Breast epithelium (tissue), 4 donors: ENCODE measurements around the gene ZNF429. TPM values are rescaled to one million over a fixed set of nuclear protein-coding genes. Genes with fewer than 3 reads are reported as not detected.
A peak's percentile ranks its signal among the peaks of the same experiment; 100 is the strongest.

ENCODE experiments used
- DNase-seq, 2 donors: peaks; one replicate each; pipeline ENCODE4 v3.0.0-alpha.2; 2019; ENCODE audit warnings: low spot score in 2 of 2
- H3K27ac ChIP-seq, 2 donors: fragments of 200-600 bp; sonication (generic) in 1 of 2; one replicate each; pipeline ENCODE4 v1.5.1; 2016 to 2019; ENCODE audit warnings: mild to moderate bottlenecking in 1 of 2
- H3K27me3 ChIP-seq, 2 donors: fragments of 200-600 bp; sonication (generic) in 1 of 2; one replicate each; pipeline versions ENCODE4 v1.5.1 to v1.6.0; 2017 to 2019; ENCODE audit warnings: control low read depth in 1 of 2, mild to moderate bottlenecking in 1 of 2
- H3K36me3 ChIP-seq: fragments of 200-600 bp; one replicate; pipeline ENCODE4 v1.5.1; 2019
- H3K4me1 ChIP-seq, 2 donors: fragments of 200-600 bp; sonication (generic); one replicate each; pipeline ENCODE4 v1.5.1; 2016 to 2019; ENCODE audit warnings: control low read depth in 1 of 2
- H3K4me3 ChIP-seq, 3 donors: fragments of 200-600 bp; sonication (generic); 1 replicate in 2 of 3; 2 replicates in 1 of 3; pipeline ENCODE4 v1.5.1; 2016 to 2019; ENCODE audit warnings: mild to moderate bottlenecking in 3 of 3, moderate library complexity in 2 of 3
- H3K9me3 ChIP-seq, 2 donors: fragments of 200-600 bp; sonication (generic) in 1 of 2; one replicate each; pipeline ENCODE4 v1.5.1; 2016 to 2019; ENCODE audit warnings: control low read depth in 1 of 2
- CTCF ChIP-seq, 3 donors: fragments of 450-650 bp; IDR thresholded peaks; one replicate each; pipeline ENCODE4 v1.5.1; 2016 to 2017; ENCODE audit warnings: antibody characterized with exemption in 3 of 3, mild to moderate bottlenecking in 3 of 3, moderate library complexity in 3 of 3
- POLR2A ChIP-seq: fragments of 450-650 bp; IDR thresholded peaks from one replicate; pipeline ENCODE4 v1.6.1; 2016; ENCODE audit warnings: antibody characterized with exemption, mild to moderate bottlenecking, moderate library complexity
- POLR2AphosphoS5 ChIP-seq, 3 donors: sonication (generic); formaldehyde crosslinking; IDR thresholded peaks; one replicate each; pipeline ENCODE4 v1.6.1; 2017; ENCODE audit warnings: antibody characterized with exemption in 3 of 3
- intact Hi-C: fragments of 100-400 bp; cut with DNase I; formaldehyde crosslinking; loops from one replicate; pipeline ENCODE4 v1.15.1; 2023; ENCODE audit warnings: low total_unique reads
- total RNA-seq, 3 donors: library from RNA; depleted of rRNA; stranded (reverse); fragments of >200 nt; gene quantifications; one replicate each; pipeline ENCODE4 v1.1.0, GENCODE V29; 2016

The ZNF429 gene
- total RNA-seq, 3 donors from 2014 or later = 12.8 to 35.4 (median 30.5) TPM

- H3K9me3 ChIP-seq = no peaks in the 10 kb centered on the region
- no peak for DNase-seq
- no peaks in the 10 kb centered on the region for H3K4me1 ChIP-seq
- H3K27me3 ChIP-seq = no peaks in the 10 kb centered on the region
- intact Hi-C loops = no loop called here
- H3K4me3 ChIP-seq = no peak overlapping the region
- TF ChIP-seq POLR2AphosphoS5 (IDR thresholded peaks at IDR 0.05) (no peak), CTCF (IDR thresholded peaks at IDR 0.05) (no peak)
- no peaks in the 10 kb centered on the region for H3K36me3 ChIP-seq
- H3K27ac ChIP-seq = no peak overlapping the region
Measured at GRCh38 chr19:21593008-21593481, 87.6 kb downstream of the ZNF429 start.

GRCh38 chr19:21593502-21593901 lies 88.1 kb downstream of the ZNF429 start:
- no peak overlapping the region for H3K27ac ChIP-seq
- TF ChIP-seq POLR2A = no peak
- TF ChIP-seq POLR2AphosphoS5 (IDR thresholded peaks at IDR 0.05) = no peak
- TF ChIP-seq CTCF (IDR thresholded peaks at IDR 0.05) = no peak
- intact Hi-C loops = no loop called here

DNA sequence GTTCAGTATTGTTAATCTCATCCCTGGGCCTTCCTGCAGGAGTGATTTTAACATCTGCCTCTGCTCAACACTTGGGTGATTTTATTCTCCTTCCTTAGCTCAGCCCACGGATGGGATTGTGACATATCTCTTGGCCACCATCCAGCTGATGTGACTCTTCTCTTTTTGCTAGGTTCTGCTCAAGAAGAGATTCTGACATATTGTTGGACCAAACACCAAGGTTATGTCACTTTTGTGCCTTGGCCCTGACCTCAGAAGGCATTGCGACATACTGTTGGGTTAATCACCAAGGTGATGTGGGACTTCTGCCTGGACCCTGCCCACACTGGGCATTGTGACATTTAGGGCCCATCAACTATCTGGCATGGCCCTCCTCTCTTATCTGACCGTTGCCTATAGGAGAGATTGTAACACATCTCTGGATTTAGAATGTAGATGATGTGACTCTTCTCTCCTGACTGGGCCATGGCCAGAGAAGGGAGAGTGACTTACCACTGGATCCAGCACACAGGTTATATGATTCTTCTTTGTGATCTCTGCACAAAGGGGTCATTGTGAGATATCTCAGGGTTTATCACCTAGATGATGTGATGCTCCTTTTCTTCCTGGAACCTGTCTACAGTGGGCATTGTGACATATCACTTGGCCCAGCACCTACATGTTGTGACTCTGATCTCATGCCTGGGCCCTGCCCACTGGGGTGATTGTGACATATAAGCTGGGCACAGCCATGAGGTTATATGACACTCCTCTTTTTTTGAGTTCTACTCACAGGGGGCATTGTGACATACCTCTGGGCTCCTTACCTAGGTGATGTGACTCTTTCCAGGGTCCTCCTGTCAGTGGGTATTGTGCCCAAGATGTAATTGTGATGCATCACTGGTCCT lies 88.8 kb downstream of the ZNF429 start:
- Histone ChIP-seq H3K27ac (no peak overlapping the region), H3K4me3 (no peak overlapping the region), H3K36me3 (no peaks in the 10 kb centered on the region), H3K4me1 (no peaks in the 10 kb centered on the region), H3K9me3 (no peaks in the 10 kb centered on the region), H3K27me3 (no peaks in the 10 kb centered on the region)
- intact Hi-C loops = no loop called here
- TF ChIP-seq POLR2AphosphoS5 (IDR thresholded peaks at IDR 0.05) = peak in 2 of 3 donors; percentile 38 to 59
- no peak for TF ChIP-seq CTCF (IDR thresholded peaks at IDR 0.05)
- no peak for DNase-seq

More at GRCh38 chr19:21593502-21593901, 88.1 kb downstream of the ZNF429 start:
- no peaks in the 10 kb centered on the region for H3K27me3 ChIP-seq
- no peak overlapping the region for H3K4me3 ChIP-seq
- H3K36me3 ChIP-seq = no peaks in the 10 kb centered on the region
- no peak for DNase-seq
- H3K9me3 ChIP-seq = no peaks in the 10 kb centered on the region
- no peaks in the 10 kb centered on the region for H3K4me1 ChIP-seq

DNA sequence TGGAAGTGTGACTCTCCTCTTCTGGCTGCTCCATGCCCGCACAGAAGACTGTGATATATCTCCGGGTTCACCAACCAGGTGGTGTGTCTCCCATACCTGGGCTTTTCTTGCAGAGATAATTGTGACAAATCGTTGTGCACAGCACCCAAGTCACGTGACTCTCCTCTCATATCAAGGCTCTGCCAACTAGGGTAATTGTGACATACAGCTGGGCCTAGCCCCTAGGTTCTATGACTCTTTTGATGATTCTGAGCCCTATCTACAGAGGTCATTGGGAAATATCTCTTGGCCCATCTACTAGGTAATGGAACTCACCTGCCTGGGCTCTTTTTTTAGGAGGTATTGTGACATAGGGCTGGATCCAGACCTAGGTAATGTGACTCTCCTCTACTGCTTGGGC lies 89.8 kb downstream of the ZNF429 start:
- H3K27me3 ChIP-seq = no peaks in the 10 kb centered on the region
- intact Hi-C loops = no loop called here

More for the DNA sequence above, 89.8 kb downstream of the ZNF429 start:
- Histone ChIP-seq H3K4me3 (no peak overlapping the region), H3K36me3 (no peaks in the 10 kb centered on the region), H3K4me1 (no peaks in the 10 kb centered on the region), H3K9me3 (no peaks in the 10 kb centered on the region), H3K27ac (no peak overlapping the region)
- DNase-seq = no peak
- TF ChIP-seq CTCF (IDR thresholded peaks at IDR 0.05) (no peak), POLR2A (no peak), POLR2AphosphoS5 (IDR thresholded peaks at IDR 0.05) (no peak)
